SK-N-SH (cell line): ENCODE results near the gene LMO2. TPM values are rescaled to one million over a fixed set of nuclear protein-coding genes. Genes with fewer than 3 reads are reported as not detected.

Experiments
- CTCF ChIA-PET: fragments of 300-600, 350-600 bp; formaldehyde crosslinking; extraction: SDS; loops from one replicate; lab custom pipeline; 2021; lab: Yijun Ruan, JAX
- POLR2A ChIA-PET: fragments of 350-600 bp; sonication (Branson Sonifier 250); formaldehyde crosslinking; extraction: SDS; loops from one replicate; lab custom pipeline; 2020; ENCODE audit warnings: antibody characterized with exemption, inconsistent platforms; lab: Yijun Ruan, JAX
- DNase-seq: peaks from one replicate; pipeline ENCODE4 v3.0.0; 2012
- H2AFZ ChIP-seq: fragments of 200-600 bp; sonication (generic); 2 replicates; pipeline ENCODE4 v1.8.1; 2016; ENCODE audit warnings: antibody characterized with exemption, mild to moderate bottlenecking, low read depth
- H3F3A ChIP-seq: fragments of 200-600 bp; sonication (generic); replicated peaks from 2 replicates; pipeline ENCODE3; 2016; ENCODE audit warnings: antibody characterized with exemption, mild to moderate bottlenecking; ENCODE audit not compliant: insufficient read depth
- H3K27ac ChIP-seq, 2 experiments: fragments of 200-500 bp in 1 of 2; fragments of 200-600 bp in 1 of 2; sonication (Bioruptor generic) in 1 of 2; sonication (generic), shearing (Covaris generic) in 1 of 2; 2 replicates each; pipeline versions ENCODE4 v1.5.1 to v1.6.1; 2014 to 2016; ENCODE audit warnings: low read depth in 2 of 2, inconsistent platforms in 1 of 2, low read length in 1 of 2, mild to moderate bottlenecking in 1 of 2, mixed read lengths in 1 of 2
- H3K27me3 ChIP-seq: fragments of 200-600 bp; sonication (generic), shearing (Covaris generic); 2 replicates; pipeline ENCODE4 v1.6.1; 2016; ENCODE audit warnings: mixed run types; ENCODE audit not compliant: insufficient read depth
- H3K36me3 ChIP-seq, 2 experiments: fragments of 200-500 bp in 1 of 2; fragments of 200-600 bp in 1 of 2; sonication (Bioruptor generic) in 1 of 2; sonication (generic) in 1 of 2; replicated peaks in 1 of 2; 2 replicates each; pipeline versions ENCODE3 to v1.5.1; 2014 to 2016; ENCODE audit warnings: low read length in 1 of 2, mild to moderate bottlenecking in 1 of 2; ENCODE audit not compliant: insufficient read depth in 2 of 2, control insufficient read depth in 1 of 2
- H3K4me1 ChIP-seq, 2 experiments: fragments of 200-500 bp in 1 of 2; fragments of 200-600 bp in 1 of 2; sonication (Bioruptor generic) in 1 of 2; sonication (generic), shearing (Covaris generic) in 1 of 2; 2 replicates each; pipeline versions ENCODE4 v1.5.1 to v1.6.1; 2014 to 2016; ENCODE audit warnings: low read depth in 1 of 2, low read length in 1 of 2, mixed run types in 1 of 2; ENCODE audit not compliant: insufficient read depth in 2 of 2, control insufficient read depth in 1 of 2
- H3K4me2 ChIP-seq: fragments of 200-600 bp; sonication (generic), shearing (Covaris generic); 2 replicates; pipeline ENCODE4 v1.6.1; 2017; ENCODE audit warnings: mixed run types
- H3K4me3 ChIP-seq, 2 experiments: fragments of 200-500 bp in 1 of 2; fragments of 200-600 bp in 1 of 2; sonication (Bioruptor generic) in 1 of 2; sonication (generic), shearing (Covaris generic) in 1 of 2; 2 replicates each; pipeline versions ENCODE4 v1.5.1 to v1.8.1; 2014 to 2016; ENCODE audit warnings: low read depth in 2 of 2, inconsistent platforms in 1 of 2, low read length in 1 of 2, mild to moderate bottlenecking in 1 of 2, mixed read lengths in 1 of 2, moderate library complexity in 1 of 2
- H3K79me2 ChIP-seq: fragments of 200-600 bp; sonication (generic); 2 replicates; pipeline ENCODE4 v1.8.1; 2017; ENCODE audit warnings: mild to moderate bottlenecking; ENCODE audit not compliant: insufficient read depth
- H3K9ac ChIP-seq: fragments of 200-600 bp; sonication (generic); 2 replicates; pipeline ENCODE4 v1.6.1; 2017; ENCODE audit warnings: mixed run types
- H3K9me2 ChIP-seq: fragments of 200-600 bp; sonication (generic); 2 replicates; pipeline ENCODE4 v1.6.1; 2017; ENCODE audit warnings: mixed run types
- H3K9me3 ChIP-seq: fragments of 200-600 bp; sonication (generic); 2 replicates; pipeline ENCODE4 v1.6.1; 2017; ENCODE audit warnings: mixed run types, mild to moderate bottlenecking, moderate library complexity
- H4K20me1 ChIP-seq: fragments of 200-600 bp; sonication (generic); 2 replicates; pipeline ENCODE4 v1.6.1; 2017; ENCODE audit warnings: mild to moderate bottlenecking, mixed run types; ENCODE audit not compliant: insufficient read depth
- EP300 ChIP-seq, 2 experiments: IDR thresholded peaks; 2 replicates each; pipeline versions ENCODE4 v1.4.0 to v1.6.1; 2012; ENCODE audit warnings: borderline replicate concordance in 1 of 2, low read depth in 1 of 2, low read length in 1 of 2
- GATA2 ChIP-seq: sonication (generic); formaldehyde crosslinking; IDR thresholded peaks from 2 replicates; pipeline ENCODE4 v1.5.0; 2020; ENCODE audit warnings: mild to moderate bottlenecking, missing genetic modification reagents
- MEF2A ChIP-seq: IDR thresholded peaks from 2 replicates; pipeline ENCODE4 v1.4.0; 2012; ENCODE audit warnings: low read depth, borderline replicate concordance
- NFIC ChIP-seq: IDR thresholded peaks from 2 replicates; pipeline ENCODE4 v1.4.0; 2012; ENCODE audit warnings: borderline replicate concordance
- RAD21 ChIP-seq: IDR thresholded peaks from 2 replicates; pipeline ENCODE4 v1.6.1; 2012; ENCODE audit warnings: mild to moderate bottlenecking, low read length
- WGBS: methylation state at CpG from one replicate; pipeline ENCODE4 v1.1.6; 2017; ENCODE audit warnings: low lambda C conversion rate; 5-methylcytosine and 5-hydroxymethylcytosine counted together
- polyA plus RNA-seq, 3 experiments: library from polyadenylated mRNA; depleted of rRNA; stranded (reverse); fragments of >200 nt; gene quantifications; 2 replicates each; pipeline ENCODE4 v1.2.3, GENCODE V29; 2012
- TF ChIP-seq, protein P1 (sequence below): IDR thresholded peaks from 2 replicates; pipeline ENCODE4; 2012
- TF ChIP-seq, protein P2 (sequence below): IDR thresholded peaks from 2 replicates; pipeline ENCODE4 v1.6.1; 2012; ENCODE audit warnings: mild to moderate bottlenecking, low read depth, low read length, moderate library complexity

LMO2 gene
- polyA plus RNA-seq, 1 of the 3 experiments (the other 2 are of a cell fraction) = 0.05 TPM

DNA sequence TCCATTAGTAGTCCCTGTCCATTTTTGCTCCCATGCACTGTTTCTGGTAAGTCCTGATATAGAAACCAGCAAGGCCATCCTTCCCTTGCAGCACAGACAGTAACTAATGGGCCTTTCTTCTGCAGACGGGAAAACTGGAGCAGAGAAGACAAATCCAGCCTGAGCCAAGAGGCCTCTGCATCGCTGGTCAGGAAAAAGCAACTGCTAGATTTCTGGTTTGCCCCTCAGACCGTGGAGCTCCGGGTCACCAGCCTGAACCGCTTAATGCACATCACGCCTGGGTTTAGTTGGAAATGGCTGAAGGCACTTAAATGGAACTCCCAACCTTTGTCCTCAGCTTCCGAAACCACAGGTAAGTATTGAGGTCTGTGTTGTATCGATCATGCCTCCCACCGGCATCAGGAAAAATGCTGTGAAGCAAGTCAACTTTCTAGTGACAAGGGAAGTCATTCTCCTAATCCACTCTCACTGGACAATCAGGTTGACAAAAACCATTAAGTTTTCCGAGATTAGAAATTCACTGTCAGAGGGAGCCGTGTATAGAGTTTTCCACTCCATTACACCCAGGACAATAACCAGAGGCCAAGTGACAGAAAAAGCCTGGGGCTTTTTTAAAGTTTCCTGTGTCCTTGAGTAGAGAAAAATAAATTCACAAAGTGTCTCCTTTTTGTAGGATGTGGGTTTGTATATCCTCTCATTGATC, 14.8 kb upstream of the LMO2 start:
- POLR2A ChIA-PET = no interaction called here

DNA sequence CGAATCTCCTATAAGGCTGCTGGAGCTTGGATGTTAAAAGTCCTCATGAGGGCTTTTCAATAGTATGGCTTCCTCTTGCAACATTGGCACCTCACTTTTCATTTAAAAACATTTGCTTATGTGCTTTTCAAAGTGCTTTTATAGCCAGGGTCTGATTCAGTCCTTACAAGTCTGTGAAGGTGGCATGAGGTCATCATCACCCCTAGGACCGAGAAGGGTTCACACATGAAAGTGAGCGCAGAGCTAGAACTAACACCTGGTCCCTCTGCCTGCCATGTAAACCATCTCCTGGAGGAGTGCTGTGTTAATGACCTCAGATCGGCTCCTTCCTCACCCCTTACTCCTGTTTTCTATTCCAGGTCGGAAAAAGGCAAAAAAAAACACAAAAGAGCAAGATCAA, 12.2 kb upstream of the LMO2 start:
- Histone ChIP-seq H2AFZ (no peak overlapping the region), H3K9me3 (no peaks in the 10 kb centered on the region), H3F3A (no peaks in the 10 kb centered on the region), H3K36me3 (no peaks in the 10 kb centered on the region), H3K4me1 (peaks cover 0 to 5% of the 10 kb centered on the region in 2 experiments; a peak in 3 of 4 replicates), H3K9me2 (no peaks in the 10 kb centered on the region), H3K9ac (no peak overlapping the region), H3K4me3 (no peak overlapping the region), H3K27ac (no peak overlapping the region), H3K4me2 (no peak overlapping the region), H4K20me1 (no peaks in the 10 kb centered on the region), H3K79me2 (no peaks in the 10 kb centered on the region), H3K27me3 (peaks cover 12% of the 10 kb centered on the region; the same call in 1 of the 2 replicates)
- CTCF ChIA-PET = no interaction called here
- WGBS = 52% methylated on average over 5 of the region's 5 CpGs
- TF ChIP-seq MEF2A = no peak
- TF ChIP-seq, protein P1, sequence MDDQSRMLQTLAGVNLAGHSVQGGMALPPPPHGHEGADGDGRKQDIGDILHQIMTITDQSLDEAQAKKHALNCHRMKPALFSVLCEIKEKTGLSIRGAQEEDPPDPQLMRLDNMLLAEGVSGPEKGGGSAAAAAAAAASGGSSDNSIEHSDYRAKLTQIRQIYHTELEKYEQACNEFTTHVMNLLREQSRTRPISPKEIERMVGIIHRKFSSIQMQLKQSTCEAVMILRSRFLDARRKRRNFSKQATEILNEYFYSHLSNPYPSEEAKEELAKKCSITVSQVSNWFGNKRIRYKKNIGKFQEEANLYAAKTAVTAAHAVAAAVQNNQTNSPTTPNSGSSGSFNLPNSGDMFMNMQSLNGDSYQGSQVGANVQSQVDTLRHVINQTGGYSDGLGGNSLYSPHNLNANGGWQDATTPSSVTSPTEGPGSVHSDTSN = no peak
- TF ChIP-seq, protein P2, sequence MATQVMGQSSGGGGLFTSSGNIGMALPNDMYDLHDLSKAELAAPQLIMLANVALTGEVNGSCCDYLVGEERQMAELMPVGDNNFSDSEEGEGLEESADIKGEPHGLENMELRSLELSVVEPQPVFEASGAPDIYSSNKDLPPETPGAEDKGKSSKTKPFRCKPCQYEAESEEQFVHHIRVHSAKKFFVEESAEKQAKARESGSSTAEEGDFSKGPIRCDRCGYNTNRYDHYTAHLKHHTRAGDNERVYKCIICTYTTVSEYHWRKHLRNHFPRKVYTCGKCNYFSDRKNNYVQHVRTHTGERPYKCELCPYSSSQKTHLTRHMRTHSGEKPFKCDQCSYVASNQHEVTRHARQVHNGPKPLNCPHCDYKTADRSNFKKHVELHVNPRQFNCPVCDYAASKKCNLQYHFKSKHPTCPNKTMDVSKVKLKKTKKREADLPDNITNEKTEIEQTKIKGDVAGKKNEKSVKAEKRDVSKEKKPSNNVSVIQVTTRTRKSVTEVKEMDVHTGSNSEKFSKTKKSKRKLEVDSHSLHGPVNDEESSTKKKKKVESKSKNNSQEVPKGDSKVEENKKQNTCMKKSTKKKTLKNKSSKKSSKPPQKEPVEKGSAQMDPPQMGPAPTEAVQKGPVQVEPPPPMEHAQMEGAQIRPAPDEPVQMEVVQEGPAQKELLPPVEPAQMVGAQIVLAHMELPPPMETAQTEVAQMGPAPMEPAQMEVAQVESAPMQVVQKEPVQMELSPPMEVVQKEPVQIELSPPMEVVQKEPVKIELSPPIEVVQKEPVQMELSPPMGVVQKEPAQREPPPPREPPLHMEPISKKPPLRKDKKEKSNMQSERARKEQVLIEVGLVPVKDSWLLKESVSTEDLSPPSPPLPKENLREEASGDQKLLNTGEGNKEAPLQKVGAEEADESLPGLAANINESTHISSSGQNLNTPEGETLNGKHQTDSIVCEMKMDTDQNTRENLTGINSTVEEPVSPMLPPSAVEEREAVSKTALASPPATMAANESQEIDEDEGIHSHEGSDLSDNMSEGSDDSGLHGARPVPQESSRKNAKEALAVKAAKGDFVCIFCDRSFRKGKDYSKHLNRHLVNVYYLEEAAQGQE = no peak
- no peak for TF ChIP-seq RAD21
- no peak for TF ChIP-seq EP300 (IDR thresholded peaks at IDR 0.05; ENCODE audit: borderline replicate concordance in 1 of 2, low read depth in 1 of 2, low read length in 1 of 2)
- POLR2A ChIA-PET = no interaction called here
- DNase-seq = no peak

More for the DNA sequence above, 14.8 kb upstream of the LMO2 start:
- peak; percentile 13 for DNase-seq
- Histone ChIP-seq H3K9me3 (no peaks in the 10 kb centered on the region), H3K36me3 (no peaks in the 10 kb centered on the region), H3K27ac (no peak overlapping the region), H4K20me1 (no peaks in the 10 kb centered on the region), H3K27me3 (peaks cover 19% of the 10 kb centered on the region; the same call in 1 of the 2 replicates), H3K9ac (no peak overlapping the region), H3K4me1 (peaks cover 0 to 6% of the 10 kb centered on the region in 2 experiments; a peak in 1 of 4 replicates), H3K9me2 (no peaks in the 10 kb centered on the region), H3F3A (no peaks in the 10 kb centered on the region), H3K4me2 (no peak overlapping the region), H3K4me3 (no peak overlapping the region), H3K79me2 (no peaks in the 10 kb centered on the region), H2AFZ (no peak overlapping the region)
- CTCF ChIA-PET = no interaction called here
- TF ChIP-seq NFIC (no peak), GATA2 (no peak)
- WGBS = 61% methylated on average over 10 of the region's 11 CpGs
